ENCODE results near the gene SF3B3. TPM values are rescaled to one million over a fixed set of nuclear protein-coding genes. Genes with fewer than 3 reads are reported as not detected.
A peak's percentile ranks its signal among the peaks of the same experiment; 100 is the strongest.

Gene SF3B3
- total RNA-seq, 1 experiment from 2014 or later, result 403 TPM

DNA sequence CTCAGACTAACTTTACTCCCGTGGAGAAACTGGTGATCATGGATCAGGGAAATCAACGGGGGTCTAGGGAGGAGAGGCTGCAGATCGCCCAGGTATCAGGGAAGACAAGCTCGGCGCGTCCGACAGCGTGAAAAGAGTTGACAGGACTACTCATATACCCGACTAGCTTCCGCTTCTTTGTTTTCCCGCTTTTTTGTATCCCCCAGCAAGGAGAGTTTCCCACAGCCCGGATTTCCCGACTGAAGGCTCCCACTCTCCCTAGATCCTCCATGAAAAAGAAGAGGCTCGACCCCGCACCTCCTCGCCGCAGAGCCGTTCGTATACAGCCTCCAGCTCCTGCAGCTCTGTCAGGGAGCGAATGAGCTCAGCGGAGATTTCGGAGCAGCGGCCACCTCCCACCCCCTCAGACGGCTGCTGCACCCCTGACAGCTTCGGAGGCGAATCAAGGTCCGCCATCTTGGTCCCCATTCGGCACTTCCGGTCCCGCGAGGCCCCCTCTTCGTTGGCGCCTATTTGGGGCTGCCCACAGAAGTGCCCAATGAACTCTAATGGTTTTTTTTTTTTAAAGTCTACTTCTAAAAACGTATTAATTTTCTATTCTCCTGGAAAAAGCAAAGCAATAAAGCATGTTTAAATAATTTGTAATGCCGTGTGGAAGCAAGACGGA lies 407 bp upstream of the SF3B3 start, which contains the start of gene COG4:
Gene COG4, minus strand, starts transcription at position 479 of the 667 bp plus-strand sequence. Its CDS starts 11 bp downstream, at position 468.
- no peaks in the 10 kb centered on the region for H3K9me3 ChIP-seq (ENCODE audit: control insufficient read depth in 1 of 2, insufficient read depth in 1 of 2, low read depth in 1 of 2, low read length in 2 of 2)
- peaks cover 7 to 16% of the 10 kb centered on the region in 2 experiments; a peak in 3 of 4 replicates for H3K4me1 ChIP-seq (ENCODE audit: control insufficient read depth in 1 of 2, insufficient read depth in 2 of 2, low read length in 2 of 2)
- H4K20me1 ChIP-seq (ENCODE audit: insufficient read depth), result peaks cover 12% of the 10 kb centered on the region; the same call in 1 of the 2 replicates
- peak within 1 kb of the TSS; percentile 42 for H2AFZ ChIP-seq (ENCODE audit: low read depth, low read length, poor library complexity, severe bottlenecking)
- ATAC-seq (peak; percentile 77), DNase-seq (ENCODE audit: low read depth, low spot score) (peak; percentile 72)
- RAD21 ChIA-PET (ENCODE audit: low non-redundant PET in 1 of 2, low total read pairs in 2 of 2, uncharacterized antibody in 2 of 2, unreplicated experiment in 2 of 2), result no interaction called here
- BruUV-seq (replicated peaks), result TSS peak; percentile 87
- intact Hi-C loops (cut with micrococcal nuclease), result loop anchor here (10.0 kb wide), 1 partner anchor 132 kb away; no protein-coding TSS in a partner anchor
- peaks cover 66% of the 10 kb centered on the region for H3K79me2 ChIP-seq (ENCODE audit: insufficient read depth, low read length)
- H3K4me3 ChIP-seq (replicated peaks in 1 of 2; ENCODE audit: low read depth in 1 of 2, low read length in 2 of 2), result peak within 1 kb of the TSS; percentile 68 to 72
- peak within 1 kb of the TSS; percentile 76 for H3K4me2 ChIP-seq (ENCODE audit: low read length)
- H3K27me3 ChIP-seq (ENCODE audit: insufficient read depth, low read length), result no peaks in the 10 kb centered on the region
- POLR2A ChIA-PET, result no interaction called here
- no peaks in the 10 kb centered on the region for H3K9me2 ChIP-seq (ENCODE audit: insufficient read depth)
- H3K36me3 ChIP-seq (ENCODE audit: control insufficient read depth in 1 of 2, insufficient read depth in 2 of 2, low read length in 2 of 2), result peaks cover 9 to 21% of the 10 kb centered on the region in 2 experiments
- H3K27ac ChIP-seq (ENCODE audit: low read depth, low read length), result peak within 1 kb of the TSS; percentile 71
- peak within 1 kb of the TSS; percentile 88 for H3K9ac ChIP-seq (ENCODE audit: low read length)
- CTCF ChIA-PET, result no interaction called here
- TF ChIP-seq ELF1 (IDR thresholded peaks at IDR 0.05; ENCODE audit: borderline replicate concordance, low read depth), result peak; percentile 63; the same call in 1 of the 2 replicates
- no peak for TF ChIP-seq ZFX (IDR thresholded peaks at IDR 0.05)
- TF ChIP-seq SRF (IDR thresholded peaks at IDR 0.05; ENCODE audit: low read depth), result 0 out of 2 replicates have a peak, but pooled peaks have one; percentile 13
- no peak for TF ChIP-seq RAD21 (IDR thresholded peaks at IDR 0.05; ENCODE audit: low read depth)
- TF ChIP-seq, protein P1, sequence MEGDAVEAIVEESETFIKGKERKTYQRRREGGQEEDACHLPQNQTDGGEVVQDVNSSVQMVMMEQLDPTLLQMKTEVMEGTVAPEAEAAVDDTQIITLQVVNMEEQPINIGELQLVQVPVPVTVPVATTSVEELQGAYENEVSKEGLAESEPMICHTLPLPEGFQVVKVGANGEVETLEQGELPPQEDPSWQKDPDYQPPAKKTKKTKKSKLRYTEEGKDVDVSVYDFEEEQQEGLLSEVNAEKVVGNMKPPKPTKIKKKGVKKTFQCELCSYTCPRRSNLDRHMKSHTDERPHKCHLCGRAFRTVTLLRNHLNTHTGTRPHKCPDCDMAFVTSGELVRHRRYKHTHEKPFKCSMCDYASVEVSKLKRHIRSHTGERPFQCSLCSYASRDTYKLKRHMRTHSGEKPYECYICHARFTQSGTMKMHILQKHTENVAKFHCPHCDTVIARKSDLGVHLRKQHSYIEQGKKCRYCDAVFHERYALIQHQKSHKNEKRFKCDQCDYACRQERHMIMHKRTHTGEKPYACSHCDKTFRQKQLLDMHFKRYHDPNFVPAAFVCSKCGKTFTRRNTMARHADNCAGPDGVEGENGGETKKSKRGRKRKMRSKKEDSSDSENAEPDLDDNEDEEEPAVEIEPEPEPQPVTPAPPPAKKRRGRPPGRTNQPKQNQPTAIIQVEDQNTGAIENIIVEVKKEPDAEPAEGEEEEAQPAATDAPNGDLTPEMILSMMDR (IDR thresholded peaks at IDR 0.05 in 2 of 3, conservative IDR thresholded peaks at IDR 0.05 in 1 of 3; ENCODE audit: borderline replicate concordance in 1 of 3, insufficient read depth in 1 of 3, low read depth in 2 of 3, low read length in 2 of 3), result no peak
- peak; percentile 55; the same call in 1 of the 2 replicates for TF ChIP-seq SIN3A (IDR thresholded peaks at IDR 0.05; ENCODE audit: low read depth)
- TF ChIP-seq, protein P2, sequence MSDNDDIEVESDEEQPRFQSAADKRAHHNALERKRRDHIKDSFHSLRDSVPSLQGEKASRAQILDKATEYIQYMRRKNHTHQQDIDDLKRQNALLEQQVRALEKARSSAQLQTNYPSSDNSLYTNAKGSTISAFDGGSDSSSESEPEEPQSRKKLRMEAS (IDR thresholded peaks at IDR 0.05), result no peak
- TF ChIP-seq TCF7L2 (IDR thresholded peaks at IDR 0.05; ENCODE audit: borderline replicate concordance, extremely low read depth, insufficient read depth, insufficient read length), result no peak
- peak; percentile 36; the same call in 1 of the 2 replicates for TF ChIP-seq SP1 (IDR thresholded peaks at IDR 0.05; ENCODE audit: low read depth)
- peak; percentile 76 for TF ChIP-seq POLR2AphosphoS5 (IDR thresholded peaks at IDR 0.05; ENCODE audit: low read depth, low read length)
- peak; percentile 41 for TF ChIP-seq POLR2A (IDR thresholded peaks at IDR 0.05; ENCODE audit: borderline replicate concordance, extremely low read depth, insufficient read depth, insufficient read length)
- peak; percentile 93 for TF ChIP-seq YY1 (IDR thresholded peaks at IDR 0.05; ENCODE audit: extremely low read depth, insufficient replicate concordance, low read depth, low read length)
- TF ChIP-seq EGR1 (IDR thresholded peaks at IDR 0.05; ENCODE audit: low read depth), result peak; percentile 42; the same call in 1 of the 2 replicates
- no peak for TF ChIP-seq FOSL1 (IDR thresholded peaks at IDR 0.05; ENCODE audit: low read depth)
- TF ChIP-seq EZH2phosphoT487 (IDR thresholded peaks at IDR 0.05; ENCODE audit: borderline replicate concordance), result no peak
- TF ChIP-seq, protein P3, sequence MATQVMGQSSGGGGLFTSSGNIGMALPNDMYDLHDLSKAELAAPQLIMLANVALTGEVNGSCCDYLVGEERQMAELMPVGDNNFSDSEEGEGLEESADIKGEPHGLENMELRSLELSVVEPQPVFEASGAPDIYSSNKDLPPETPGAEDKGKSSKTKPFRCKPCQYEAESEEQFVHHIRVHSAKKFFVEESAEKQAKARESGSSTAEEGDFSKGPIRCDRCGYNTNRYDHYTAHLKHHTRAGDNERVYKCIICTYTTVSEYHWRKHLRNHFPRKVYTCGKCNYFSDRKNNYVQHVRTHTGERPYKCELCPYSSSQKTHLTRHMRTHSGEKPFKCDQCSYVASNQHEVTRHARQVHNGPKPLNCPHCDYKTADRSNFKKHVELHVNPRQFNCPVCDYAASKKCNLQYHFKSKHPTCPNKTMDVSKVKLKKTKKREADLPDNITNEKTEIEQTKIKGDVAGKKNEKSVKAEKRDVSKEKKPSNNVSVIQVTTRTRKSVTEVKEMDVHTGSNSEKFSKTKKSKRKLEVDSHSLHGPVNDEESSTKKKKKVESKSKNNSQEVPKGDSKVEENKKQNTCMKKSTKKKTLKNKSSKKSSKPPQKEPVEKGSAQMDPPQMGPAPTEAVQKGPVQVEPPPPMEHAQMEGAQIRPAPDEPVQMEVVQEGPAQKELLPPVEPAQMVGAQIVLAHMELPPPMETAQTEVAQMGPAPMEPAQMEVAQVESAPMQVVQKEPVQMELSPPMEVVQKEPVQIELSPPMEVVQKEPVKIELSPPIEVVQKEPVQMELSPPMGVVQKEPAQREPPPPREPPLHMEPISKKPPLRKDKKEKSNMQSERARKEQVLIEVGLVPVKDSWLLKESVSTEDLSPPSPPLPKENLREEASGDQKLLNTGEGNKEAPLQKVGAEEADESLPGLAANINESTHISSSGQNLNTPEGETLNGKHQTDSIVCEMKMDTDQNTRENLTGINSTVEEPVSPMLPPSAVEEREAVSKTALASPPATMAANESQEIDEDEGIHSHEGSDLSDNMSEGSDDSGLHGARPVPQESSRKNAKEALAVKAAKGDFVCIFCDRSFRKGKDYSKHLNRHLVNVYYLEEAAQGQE (IDR thresholded peaks at IDR 0.05; ENCODE audit: low read depth), result no peak
- TF ChIP-seq, protein P4, sequence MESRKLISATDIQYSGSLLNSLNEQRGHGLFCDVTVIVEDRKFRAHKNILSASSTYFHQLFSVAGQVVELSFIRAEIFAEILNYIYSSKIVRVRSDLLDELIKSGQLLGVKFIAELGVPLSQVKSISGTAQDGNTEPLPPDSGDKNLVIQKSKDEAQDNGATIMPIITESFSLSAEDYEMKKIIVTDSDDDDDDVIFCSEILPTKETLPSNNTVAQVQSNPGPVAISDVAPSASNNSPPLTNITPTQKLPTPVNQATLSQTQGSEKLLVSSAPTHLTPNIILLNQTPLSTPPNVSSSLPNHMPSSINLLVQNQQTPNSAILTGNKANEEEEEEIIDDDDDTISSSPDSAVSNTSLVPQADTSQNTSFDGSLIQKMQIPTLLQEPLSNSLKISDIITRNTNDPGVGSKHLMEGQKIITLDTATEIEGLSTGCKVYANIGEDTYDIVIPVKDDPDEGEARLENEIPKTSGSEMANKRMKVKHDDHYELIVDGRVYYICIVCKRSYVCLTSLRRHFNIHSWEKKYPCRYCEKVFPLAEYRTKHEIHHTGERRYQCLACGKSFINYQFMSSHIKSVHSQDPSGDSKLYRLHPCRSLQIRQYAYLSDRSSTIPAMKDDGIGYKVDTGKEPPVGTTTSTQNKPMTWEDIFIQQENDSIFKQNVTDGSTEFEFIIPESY (IDR thresholded peaks at IDR 0.05; ENCODE audit: extremely low read depth, insufficient replicate concordance, low read length), result no peak
- TF ChIP-seq CBX3 (IDR thresholded peaks at IDR 0.05; ENCODE audit: low read depth), result peak; percentile 20; the same call in 1 of the 2 replicates
- no peak for TF ChIP-seq JUND (IDR thresholded peaks at IDR 0.05)
- no peak for TF ChIP-seq ZNF274 (IDR thresholded peaks at IDR 0.05; ENCODE audit: low read depth, low read length)
